Measurements from ENCODE around the gene OR52L1. TPM values are rescaled to one million over a fixed set of nuclear protein-coding genes. Genes with fewer than 3 reads are reported as not detected.
"Not testable (repeated sequence)": the region's sequence is repeated elsewhere in the genome, so short reads cannot be mapped to it uniquely, and the experiment has no call there.

OR52L1 gene
- polyA plus RNA-seq (ENCODE audit: insufficient read length in 4 of 4), result not detected

DNA sequence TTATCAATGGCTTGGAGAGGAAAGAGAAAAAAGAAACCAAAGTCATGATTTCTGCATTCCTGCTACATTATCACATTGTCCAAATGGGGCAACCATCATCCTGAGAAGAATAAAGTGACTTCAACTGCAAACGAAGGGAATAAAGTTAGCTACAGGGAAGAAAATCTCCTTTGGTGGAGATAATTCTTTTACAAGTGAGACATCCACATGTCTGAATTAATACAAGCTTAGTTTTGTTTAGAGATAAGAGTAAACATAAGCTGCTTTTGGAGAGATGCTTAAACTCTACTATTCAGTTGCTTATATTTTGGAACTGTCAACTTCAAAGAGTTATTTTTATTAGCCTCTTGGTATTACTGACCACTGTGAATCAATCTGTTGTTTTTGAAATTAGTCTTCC lies at the start of gene OR52L1:
TSS of gene OR52L1 (minus strand) at position 101 of the 400 bp plus-strand sequence. CDS start at position 46, 55 bp downstream.
- DNase-seq (ENCODE audit: low read depth in 4 of 4, low spot score in 2 of 4), result no peak

- DNase-seq (ENCODE audit: low read depth in 4 of 4, low spot score in 2 of 4), result no peak
Measured at GRCh38 chr11:6030708-6031405, 44.1 kb upstream of the OR52L1 start, which contains the start of gene OR56A1. TSS of gene OR56A1 (minus strand) at chr11:6030758. CDS start at chr11:6027692, 3,066 bp downstream.

- DNase-seq (ENCODE audit: low read depth in 4 of 4, low spot score in 2 of 4), result no peak
Measured at GRCh38 chr11:6027501-6027900, 40.7 kb upstream of the OR52L1 start.

DNA sequence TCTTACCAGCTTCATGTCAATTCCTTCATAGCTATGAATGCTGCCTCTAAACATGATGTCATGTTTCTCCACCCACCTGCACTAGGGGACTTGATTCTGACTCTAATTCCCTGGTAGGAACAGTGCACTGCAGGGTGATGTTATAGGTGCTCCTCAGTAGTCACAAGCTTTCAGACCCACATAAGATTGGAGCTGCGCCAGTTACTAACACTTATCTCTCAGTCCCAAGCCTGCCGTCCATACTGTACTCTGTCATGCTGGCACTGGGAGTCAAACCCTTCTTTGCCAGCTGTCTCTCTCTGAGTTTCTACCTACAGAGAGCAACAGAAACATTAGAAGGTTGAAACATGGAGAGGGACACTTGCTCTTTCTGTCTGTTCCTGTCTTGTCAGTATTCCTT lies 38.3 kb upstream of the OR52L1 start:
- DNase-seq (ENCODE audit: low read depth in 4 of 4, low spot score in 2 of 4), result no peak

GRCh38 chr11:6022956-6023355 lies 36.2 kb upstream of the OR52L1 start:
- peak in 2 of 4 donors; percentile 2 to 19 for DNase-seq (ENCODE audit: low read depth in 4 of 4, low spot score in 2 of 4)

DNA sequence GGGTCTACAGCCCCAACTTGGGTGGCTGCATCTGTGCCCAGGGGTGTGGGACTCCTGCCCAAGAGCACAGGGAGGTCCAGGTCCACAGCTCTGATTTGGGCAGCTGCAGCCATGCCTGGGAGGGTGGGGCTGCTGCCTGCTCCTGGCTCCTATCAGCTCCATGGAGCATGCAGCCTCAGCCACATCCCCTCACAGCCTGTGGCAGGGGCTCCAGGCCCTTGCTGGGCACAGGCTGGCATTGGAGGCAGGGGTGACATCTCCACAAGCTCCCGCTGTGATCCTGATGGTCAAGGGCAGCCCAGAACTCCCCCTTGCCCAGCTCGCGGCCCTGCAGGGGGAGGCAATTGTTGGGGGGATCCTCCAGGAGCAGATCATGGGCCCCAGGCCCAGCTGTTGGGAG lies 26.3 kb upstream of the OR52L1 start:
- no peak for DNase-seq (ENCODE audit: low read depth in 4 of 4, low spot score in 2 of 4)

GRCh38 chr11:6012035-6012668 lies 25.4 kb upstream of the OR52L1 start:
- no peak for DNase-seq (ENCODE audit: low read depth in 4 of 4, low spot score in 2 of 4)

GRCh38 chr11:6006846-6007245 lies 20.1 kb upstream of the OR52L1 start, which contains the start of gene OR56A4:
TSS of gene OR56A4 (minus strand) at chr11:6006946. CDS start at chr11:6002992, 3,954 bp downstream.
- no peak for DNase-seq (ENCODE audit: low read depth in 4 of 4, low spot score in 2 of 4)

DNA sequence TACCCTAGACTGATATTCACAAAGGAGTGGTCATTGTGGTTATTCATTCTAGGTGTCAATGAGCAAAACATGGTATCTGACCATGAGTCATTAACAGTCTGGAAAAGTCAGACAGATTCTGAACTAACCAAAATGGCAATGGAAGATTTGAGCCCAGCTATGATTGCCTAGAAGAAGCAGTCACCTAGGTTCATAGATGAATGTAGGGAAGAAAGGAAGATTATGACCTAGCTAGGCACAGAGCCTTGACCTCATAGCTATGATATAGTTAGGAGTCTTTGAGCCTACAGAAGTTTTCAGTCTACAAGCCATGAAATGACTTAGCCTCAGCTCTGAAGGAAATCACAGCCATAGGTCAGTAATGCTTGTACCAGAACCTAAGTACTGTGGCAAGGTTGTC lies 19.6 kb upstream of the OR52L1 start:
- no peak for DNase-seq (ENCODE audit: low read depth in 4 of 4, low spot score in 2 of 4)

DNA sequence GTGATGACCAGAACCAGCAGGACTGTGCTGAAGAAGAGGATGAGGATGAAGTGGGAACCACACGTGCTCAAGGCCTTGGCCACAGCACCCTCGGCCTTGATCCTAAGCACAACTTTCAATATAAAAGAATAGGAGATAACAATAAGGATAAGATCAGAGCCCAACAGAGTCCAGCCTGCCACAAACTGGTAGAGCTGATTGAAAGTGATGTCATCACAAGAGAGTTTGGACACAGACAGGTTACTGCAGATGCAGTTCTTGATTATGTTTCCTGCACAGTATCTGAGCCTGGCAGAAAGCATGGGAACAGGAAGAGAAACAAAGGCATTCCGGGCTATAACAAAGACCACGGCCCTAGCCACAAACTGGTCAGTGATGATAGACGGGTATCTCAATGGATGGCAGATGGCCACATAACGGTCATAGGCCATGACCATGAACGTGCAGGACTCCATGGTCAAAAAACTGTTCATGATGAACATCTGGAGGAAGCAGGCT lies 15.5 kb upstream of the OR52L1 start:
- DNase-seq (ENCODE audit: low read depth in 4 of 4, low spot score in 2 of 4), result no peak

DNA sequence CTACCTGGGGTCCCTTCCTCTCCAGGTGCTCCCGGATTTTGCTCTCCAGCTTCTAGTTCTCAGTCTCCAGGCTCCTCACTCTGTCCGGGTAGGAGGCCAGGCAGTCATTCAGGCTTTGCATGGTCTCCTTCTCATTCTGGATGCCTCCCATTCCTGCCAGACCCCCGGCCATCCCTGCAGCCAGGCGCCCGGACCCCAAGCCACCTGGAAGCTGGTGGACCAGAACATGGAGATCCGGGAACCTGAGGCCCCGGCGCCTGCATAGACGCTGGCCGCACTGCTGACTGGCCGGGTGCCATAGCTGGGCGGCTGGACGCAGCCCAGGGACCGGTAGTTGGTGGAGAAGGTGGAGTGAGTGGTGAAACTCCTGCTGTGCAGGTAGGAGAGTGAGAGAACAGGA lies 8.0 kb upstream of the OR52L1 start:
- DNase-seq (ENCODE audit: low read depth in 4 of 4, low spot score in 2 of 4), result no peak

DNA sequence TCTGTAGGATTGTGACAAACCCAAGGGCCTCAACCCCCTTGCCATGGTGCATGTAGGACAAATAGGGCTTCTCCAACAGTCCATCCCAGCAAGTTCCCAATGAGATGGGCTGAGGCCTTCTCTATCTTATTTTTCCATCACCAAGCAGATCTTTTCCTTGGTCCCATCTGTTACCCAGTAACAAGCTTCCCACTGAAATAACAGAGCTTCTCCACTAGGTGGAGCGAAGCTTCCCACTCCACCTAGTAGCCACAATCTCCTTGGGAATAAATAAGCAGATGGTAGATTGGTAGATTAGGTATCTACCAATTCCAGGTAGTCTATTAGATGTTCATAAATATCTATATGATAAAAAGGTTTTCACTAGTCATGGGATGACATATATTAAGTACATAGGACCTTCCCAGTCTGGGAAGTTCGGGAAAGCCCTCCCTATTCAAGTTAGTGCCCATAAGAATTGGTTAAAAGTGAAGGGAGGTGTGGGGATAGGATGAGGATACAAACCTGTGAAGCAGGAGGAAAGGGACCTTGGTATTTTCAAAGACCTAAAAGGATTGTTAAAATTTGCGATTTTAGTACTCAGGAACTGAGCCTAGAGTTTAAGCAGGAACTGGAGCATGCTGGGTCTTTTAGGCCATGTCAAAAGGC lies 5.9 kb upstream of the OR52L1 start:
- no peak for DNase-seq (ENCODE audit: low read depth in 4 of 4, low spot score in 2 of 4)

DNA sequence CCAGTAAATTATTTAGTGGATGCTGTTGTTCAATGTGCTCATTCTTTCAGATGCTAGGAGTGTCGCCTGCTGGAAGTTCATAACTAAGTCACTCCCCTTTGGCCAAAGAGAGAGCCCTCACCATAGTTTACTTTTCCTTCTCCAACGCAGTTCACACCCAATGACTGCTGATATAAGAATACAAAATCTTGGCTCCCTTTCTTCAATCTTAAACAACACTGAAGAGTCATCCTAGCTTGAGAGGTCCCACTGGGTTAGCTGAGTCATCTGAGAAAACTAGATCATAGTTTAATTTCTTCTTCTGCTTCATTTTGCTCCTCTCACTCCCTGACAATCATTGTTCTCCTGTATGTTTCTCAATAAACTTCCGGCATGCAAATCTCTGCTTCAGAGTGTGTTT lies 5.4 kb upstream of the OR52L1 start:
- no peak for DNase-seq (ENCODE audit: low read depth in 4 of 4, low spot score in 2 of 4)

GRCh38 chr11:5989203-5989602 lies 2.4 kb upstream of the OR52L1 start:
- no peak for DNase-seq (ENCODE audit: low read depth in 4 of 4, low spot score in 2 of 4)

DNA sequence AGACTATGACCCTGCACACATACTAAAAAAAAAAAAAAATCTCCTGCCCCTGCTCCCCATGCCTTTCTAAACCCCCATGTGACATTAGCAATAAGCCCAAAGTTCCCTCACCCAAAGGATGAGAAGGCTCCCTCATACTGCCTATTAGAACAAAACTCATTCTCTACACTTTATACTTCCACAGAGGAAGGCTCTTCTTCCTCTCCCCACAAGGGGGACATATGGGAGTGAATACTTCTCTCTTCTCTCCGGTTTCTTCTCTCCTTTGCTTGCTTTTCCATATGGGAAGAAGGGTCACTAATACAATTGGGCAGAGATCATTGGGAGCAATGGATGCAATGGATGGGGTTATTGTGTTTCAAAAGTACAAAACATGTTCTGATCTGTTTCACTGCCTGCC lies 3.3 kb downstream of the OR52L1 start:
- DNase-seq (ENCODE audit: low read depth in 4 of 4, low spot score in 2 of 4), result no peak

DNA sequence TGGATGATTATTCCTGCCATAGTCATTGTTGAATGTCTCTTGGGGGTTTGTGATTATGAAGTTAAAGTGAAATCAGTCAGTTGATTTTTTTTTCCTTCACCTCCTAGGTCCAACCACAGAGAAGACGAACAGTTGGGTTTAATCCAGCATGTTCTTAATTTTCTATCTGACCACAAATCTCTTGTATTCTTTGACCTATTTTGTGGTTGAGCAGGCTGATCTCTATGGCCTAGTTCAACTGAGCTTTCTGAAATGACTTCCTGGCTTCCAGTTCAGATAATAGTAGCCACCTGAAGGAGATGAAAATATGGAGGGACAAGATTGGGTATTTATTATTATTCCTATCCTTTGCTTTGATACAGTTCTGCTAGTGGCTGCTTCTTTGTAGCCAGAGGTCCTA lies 13.3 kb downstream of the OR52L1 start:
- DNase-seq (ENCODE audit: low read depth in 4 of 4, low spot score in 2 of 4), result no peak

- no peak for DNase-seq (ENCODE audit: low read depth in 4 of 4, low spot score in 2 of 4)
Measured at GRCh38 chr11:5968394-5968793, 18.4 kb downstream of the OR52L1 start, which contains the start of gene OR56A5. TSS of gene OR56A5 (minus strand) at chr11:5968494. CDS start at chr11:5968494, 0 bp downstream.

GRCh38 chr11:5967708-5968107 lies 19.1 kb downstream of the OR52L1 start:
- DNase-seq (ENCODE audit: low read depth in 4 of 4, low spot score in 2 of 4), result no peak

- no peak for DNase-seq (ENCODE audit: low read depth in 4 of 4, low spot score in 2 of 4)
Measured at GRCh38 chr11:5966958-5967357, 19.8 kb downstream of the OR52L1 start.

DNA sequence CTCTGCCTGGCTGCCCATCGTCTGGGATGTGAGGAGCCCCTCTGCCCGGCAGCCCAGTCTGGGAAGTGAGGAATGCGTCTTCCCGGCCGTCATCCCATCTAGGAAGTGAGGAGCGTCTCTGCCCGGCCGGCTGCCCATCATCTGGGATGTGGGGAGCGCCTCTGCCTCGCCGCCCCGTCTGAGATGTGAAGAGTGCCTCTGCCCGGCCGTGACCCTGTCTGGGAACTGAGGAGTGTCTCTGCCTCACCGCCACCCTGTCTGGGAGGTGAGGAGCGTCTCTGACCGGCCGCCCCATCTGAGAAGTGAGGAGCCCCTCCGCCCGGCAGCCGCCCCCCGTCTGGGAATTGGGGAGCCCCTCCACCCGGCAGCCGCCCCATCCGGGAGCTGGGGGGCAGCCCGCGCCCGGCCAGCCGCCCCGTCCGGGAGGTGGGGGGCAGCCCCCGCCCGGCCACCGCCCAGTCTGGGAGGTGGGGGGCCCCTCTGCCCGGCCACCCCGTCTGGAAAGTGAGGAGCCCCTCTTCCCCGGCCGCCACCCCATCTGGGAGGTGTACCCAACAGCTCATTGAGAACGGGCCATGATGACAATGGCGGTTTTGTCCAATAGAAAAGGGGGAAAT lies 26.0 kb downstream of the OR52L1 start:
- not testable (repeated sequence) for DNase-seq (ENCODE audit: low read depth in 4 of 4, low spot score in 2 of 4)

DNA sequence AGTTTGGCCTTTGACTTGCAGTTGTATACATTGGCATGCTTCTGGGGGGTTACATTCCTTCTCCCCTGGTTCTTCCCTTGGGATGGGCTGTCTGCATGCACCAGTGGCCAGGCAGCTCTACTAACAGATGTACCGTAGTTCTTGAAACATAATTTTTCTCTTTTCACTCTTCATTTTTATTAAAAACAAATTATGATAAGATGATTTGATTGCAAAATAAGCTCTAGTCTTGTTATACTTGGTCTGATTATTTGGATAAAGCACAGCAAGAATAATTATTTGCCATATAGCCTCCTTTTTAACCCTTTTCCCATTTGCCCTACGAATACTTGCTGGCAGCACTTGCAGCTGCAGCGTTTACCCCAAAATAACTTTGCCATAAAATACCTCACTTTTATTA lies 31.2 kb downstream of the OR52L1 start:
- DNase-seq (ENCODE audit: low read depth in 4 of 4, low spot score in 2 of 4), result no peak
